GF-D8 (cell line): ENCODE data around the gene SGSH.
A peak's percentile ranks its signal among the peaks of the same experiment; 100 is the strongest.
"Not testable (repeated sequence)": the region's sequence is repeated elsewhere in the genome, so short reads cannot be mapped to it uniquely, and the experiment has no call there.

Source experiments
- DNase-seq: peaks from one replicate; lab custom pipeline; 2025; lab: John Stamatoyannopoulos, UW

Gene SGSH

DNA sequence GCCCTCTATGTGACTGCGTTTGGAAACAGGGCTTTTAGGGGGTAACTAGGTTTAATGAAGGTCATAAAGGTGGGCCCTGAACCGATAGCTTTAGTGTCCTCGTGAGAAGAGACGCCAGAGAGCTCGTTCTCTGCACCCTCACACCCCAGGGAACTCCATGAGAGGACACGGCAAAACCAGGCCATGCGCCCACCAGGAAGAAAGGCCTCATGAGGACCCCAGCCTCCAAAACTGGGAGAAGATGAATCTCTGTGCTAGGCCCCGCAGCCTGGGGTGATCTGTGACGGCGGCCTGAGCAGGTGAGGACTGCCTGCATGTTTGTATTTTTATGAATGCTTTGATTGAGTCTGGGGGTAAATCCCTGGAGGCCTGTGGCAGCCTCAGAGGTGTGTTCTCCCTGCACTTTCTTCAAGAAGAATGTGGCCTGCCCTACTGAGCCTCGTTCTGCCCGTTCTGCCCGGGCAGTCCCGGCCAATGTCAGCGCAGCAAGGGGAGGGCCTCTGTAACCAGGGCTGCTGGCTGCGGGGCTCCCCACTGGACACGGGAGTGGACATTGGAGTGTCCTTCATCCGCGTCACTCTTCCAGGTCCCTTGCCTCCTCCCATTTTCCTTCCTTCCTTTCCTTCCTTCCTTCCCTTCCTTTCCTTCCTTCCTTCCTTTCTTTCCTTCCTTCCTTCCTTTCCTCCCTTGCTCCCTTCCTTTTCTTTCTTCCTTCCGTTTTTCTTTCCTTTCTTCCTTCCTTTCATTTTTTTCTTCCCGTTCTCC, 33.7 kb upstream of the SGSH start:
- no peak for DNase-seq

DNA sequence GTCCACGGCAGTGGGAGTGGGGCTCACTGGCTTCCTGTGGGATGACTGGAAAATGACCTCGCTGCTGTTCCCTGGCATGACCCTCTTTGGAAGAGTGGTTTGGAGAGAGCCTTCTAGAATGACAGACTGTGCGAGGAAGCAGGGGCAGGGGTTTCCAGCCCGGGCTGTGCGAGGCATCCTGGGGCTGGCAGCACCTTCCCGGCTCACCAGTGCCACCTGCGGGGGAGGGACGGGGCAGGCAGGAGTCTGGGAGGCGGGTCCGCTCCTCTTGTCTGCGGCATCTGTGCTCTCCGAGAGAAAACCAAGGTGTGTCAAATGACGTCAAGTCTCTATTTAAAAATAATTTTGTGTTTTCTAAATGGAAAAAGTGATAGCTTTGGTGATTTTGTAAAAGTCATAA, 32.7 kb upstream of the SGSH start:
- DNase-seq: peak; percentile 13

DNA sequence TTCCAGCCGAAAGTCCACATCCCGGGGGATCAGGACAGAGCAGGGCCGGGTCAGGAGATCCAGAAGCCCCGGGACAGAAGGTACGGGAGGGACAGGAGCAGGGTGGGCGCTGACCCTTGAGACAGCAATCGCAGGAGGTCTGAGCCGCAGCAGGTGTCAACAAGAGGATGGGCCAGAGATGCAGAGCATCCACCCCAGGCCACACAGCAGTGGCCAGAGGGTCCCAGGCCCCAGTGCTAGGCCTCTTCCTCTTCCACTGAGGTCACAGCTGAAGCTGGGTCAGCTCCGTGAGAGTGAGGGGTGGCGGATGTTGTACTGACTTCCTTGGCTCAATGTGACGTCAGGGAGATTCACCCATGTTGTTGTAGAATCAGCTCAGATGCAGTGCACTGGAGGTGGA, 31.8 kb upstream of the SGSH start:
- DNase-seq: no peak

DNA sequence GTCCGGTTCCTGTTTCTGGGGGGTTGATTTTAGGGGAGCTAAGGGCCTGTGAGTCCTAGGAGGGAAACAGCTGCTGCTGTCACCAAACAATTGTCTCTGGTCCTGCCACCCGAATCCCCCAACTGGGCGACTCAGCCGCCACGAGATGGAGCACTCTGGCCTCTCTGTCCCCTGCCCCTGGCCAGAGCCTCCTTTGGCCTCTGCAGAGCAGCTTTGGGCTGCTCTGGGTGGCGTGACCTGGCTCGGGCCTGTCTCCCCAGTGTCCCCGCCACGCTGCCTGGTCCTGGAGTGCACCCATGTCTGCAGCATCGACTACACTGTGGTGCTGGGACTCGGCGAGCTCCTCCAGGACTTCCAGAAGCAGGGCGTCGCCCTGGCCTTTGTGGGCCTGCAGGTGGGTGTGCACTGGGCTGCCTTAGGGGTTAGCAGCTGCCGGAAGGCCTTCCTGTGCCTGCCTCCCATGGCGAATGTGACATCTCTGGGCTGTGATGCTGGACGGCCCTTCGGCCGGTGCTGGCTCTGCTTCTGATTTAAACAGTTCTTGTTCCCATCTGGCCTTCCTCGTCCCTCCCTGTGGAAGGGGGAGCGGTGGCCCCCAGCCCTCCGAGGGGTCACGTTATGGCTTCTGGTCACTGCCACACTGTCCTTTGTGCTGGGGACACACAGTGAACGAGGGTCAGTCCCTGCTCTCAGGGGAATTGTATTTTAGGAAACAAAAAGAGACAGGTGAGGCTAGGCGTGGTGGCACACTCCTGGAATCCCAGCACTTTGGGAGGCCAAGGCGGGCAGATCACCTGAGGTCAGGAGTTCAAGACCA, 29.0 kb upstream of the SGSH start:
- DNase-seq: no peak

DNA sequence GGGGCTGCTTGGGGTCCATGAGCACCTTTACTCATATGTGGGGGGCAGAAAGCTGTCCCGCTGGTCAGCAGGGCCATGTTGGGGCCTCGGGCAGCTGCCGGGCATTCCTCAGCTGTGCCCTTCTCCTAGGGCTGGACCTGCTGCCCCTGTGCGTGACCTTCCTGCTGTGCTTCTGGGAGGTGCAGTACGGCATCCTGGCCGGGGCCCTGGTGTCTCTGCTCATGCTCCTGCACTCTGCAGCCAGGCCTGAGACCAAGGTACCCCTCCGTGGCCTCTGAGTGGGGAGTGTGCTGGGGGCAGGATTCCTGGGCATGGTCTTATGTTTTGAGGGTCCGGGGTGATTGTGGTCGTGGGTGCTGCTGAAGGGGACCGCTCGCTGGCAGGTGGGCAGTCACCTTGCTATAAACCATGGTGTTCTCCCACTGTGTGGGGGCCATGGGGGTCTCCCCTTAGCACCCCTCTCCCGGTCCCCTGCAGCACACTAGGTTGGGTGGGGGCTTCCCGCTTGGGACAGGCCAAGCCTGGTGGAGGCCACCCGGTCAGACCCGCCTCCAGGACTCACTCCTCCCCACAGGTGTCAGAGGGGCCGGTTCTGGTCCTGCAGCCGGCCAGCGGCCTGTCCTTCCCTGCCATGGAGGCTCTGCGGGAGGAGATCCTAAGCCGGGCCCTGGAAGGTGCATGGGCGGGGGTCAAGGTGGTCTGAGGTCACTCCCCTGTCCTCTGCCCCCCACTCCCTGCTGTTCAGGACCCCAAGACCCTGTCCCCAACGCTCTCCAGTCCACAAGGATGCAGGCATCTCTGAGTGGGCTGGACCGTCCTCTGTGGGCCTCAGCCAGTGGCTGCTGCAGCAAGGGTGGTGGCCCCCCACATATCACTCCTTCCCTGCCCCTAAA, 28.1 kb upstream of the SGSH start:
- no peak for DNase-seq

DNA sequence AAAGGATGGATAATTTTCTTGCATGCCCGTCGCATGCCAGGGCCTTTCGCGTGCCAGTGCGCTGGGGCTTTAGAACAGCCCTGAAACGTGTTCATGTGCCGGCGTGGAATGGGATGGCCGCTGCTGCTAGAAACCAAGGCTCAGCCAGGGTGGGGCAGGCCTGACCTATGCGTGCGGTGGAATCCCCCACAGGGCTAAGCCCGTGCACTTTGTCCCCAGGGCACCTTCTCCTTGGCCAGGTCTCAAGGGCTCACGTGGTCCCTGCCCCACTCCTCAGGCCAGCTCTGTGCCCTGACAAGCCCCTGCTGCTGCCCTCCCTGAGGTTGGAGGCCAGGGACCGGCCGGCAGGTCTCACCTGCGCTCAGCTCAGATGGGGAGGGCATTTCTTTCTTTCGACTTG, 27.4 kb upstream of the SGSH start:
- no peak for DNase-seq

DNA sequence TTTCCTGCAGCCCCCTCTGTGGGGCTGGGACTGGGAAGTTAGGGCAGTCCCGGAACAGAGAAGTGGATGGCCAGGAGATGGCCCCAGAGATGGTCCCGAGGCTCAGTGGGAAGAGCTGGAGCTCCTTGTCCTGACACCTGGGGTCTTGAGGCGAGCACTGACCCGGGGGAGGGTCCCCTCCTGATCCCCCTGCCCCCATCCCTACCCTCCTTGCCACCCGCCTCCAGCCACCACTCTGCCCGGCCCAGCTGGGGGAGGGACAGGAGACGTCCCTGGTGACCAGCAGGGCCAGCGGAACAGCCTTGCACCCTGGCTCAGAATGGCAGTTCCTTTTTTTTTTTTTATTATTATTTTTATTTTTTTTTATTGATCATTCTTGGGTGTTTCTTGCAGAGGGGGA, 26.6 kb upstream of the SGSH start:
- no peak for DNase-seq

DNA sequence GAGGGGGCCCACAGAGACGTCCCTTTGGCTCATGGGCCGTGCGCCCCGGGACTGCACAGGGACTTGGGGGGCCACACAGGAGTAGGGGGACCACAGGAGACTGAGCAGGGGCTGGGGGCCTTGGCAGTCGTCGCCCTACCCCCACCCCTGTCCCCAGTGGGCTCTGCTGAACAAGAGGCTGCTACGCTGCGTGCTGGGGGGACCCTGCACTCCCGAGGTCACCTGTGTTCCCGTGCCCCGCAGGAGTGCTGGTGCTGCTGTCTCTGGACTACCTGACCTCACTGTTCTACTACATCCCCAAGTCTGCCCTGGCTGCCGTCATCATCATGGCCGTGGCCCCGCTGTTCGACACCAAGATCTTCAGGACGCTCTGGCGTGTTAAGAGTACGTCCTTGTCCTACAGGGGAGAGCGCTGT, 26.1 kb upstream of the SGSH start:
- DNase-seq: no peak

DNA sequence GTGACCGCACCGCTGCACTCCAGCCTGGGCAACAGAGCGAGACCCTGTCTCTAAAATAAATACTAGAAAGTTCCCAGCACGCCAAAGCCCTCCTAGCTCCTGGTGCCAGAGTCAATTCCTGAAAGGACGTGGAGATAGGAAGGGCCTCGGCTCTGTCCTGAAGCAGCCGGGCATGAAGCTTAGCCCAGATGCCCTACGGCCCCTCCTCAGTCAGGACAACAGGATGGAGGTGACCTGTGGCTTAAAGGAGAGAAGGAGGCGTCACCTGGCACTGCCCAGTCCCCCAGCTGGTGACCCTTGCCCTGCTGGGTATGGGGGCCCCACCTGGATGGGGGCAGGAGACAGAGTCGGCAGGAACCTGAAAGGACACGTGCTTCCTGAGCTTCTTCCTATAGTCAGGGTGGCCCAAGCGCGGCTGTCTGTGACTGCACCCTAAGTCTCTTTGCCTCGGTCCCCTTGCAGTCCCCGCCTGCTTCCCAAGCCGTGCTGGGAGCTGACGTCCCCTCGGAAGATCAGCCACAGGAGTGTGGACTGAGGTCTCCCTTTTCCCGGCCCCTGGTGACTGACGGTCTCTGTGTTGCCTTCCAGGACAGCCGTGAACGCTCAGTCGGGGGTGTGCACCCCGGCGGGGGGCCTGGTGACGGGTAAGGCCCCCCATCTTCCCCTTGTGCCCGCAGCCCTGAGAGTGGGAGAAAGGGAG, 25.6 kb upstream of the SGSH start:
- no peak for DNase-seq

DNA sequence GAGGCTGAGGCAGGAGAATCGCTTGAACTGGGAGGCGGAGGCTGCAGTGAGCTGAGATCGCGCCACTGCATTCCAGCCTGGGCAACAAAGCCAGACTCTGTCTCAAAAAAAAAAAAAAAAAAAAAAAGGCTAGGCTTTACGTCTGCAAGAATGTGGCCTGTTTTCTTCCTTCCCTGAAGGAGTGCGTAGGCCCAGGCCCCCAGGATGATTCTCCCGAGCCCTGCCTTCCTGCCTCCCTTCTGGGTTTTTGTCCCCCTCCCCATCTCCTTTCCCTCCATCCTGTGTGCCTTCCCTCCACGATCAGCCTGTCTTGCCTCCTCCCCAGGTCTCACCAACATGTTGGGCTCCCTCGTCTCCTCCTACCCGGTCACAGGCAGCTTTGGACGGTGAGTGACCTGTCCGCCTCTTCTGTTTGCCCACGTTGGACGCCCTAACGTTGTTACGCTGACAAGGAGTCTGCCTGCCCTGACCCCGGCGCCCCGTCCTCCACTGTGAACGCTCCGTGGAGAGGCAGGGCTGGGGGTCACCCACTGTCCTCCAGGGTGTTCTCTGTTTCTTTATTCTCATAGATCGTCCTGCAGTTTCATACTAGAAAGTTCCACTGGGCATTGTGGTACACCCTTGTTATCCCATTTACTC, 24.9 kb upstream of the SGSH start:
- no peak for DNase-seq

DNA sequence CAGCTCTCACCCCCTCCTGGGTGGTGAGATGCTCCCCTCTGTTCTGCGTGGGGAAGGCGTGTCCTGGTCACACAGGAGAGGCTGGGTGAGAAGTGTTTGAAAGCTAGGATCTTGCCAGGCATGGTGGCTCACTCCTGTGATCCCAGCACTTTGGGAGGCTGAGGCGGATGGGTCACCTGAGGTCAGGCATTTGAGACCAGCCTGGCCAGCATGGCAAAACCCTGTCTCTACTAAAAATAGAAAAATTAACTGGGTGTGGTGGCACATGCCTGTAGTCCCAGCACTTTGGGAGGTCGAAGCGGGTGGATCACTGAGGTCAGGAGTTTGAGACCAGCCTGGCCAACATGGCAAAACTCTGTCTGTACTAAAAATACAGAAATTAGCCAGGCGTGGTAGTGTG, 24.3 kb upstream of the SGSH start:
- DNase-seq: not testable (repeated sequence)

DNA sequence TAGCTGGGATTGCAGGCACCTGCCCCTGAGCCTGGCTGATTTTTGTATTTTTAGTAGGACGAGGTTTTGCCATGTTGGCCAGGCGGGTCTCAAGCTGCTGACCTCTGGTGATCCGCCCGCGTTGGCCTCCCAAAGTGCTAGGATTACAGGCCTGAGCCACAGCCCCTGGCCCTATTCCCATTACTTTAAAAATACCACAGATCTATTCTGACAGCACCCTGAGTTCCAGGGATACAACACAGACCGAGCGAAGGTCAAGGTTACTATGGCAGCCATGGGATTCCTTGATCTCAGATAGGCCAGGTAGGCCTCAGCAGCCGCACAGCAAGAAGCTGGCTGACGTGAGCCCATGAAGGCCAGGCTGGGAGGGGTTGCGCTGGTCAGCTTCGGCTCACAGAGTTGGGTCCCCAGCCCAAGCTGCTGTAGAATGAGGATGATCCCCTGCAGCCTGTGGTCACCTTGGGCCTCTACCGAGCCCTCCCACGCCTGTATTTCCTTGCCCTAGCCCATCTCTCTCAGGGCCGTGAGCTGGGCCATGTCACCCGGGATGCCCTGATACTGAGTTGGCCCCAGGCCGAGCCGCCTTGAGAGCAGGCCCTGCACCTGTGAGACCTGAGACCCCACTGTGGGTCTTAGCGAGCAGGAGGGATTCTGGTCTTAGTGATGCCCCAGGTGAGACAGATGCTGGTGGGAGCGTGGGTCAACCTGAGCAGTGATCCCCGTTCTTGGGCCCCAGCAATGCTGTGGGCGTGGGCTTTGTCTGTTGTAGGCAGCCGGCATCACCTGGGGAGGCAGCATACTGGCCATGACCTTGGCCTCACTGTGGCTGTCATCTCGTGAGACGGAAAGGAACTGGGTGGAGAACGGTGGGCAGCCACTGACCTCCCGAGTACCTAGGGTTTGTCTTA, 23.6 kb upstream of the SGSH start:
- no peak for DNase-seq

DNA sequence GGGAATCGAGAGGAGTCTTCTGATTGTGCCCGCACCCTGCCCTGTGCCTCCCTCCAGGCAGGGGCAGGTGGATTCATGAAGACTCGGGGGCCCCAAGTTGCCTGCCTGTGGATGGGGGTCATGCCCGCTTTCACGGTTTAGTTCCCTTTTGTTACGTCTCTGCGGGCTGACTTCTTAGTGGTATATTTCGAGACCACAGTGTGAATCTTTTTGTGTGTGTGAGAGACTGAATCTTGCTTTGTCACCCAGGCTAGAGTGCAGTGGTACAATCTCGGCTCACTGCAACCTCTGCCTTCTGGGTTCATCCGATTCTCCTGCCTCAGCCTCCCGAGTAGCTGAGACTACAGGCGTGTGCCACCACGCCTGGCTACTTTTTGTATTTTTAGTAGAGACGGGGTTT, 22.4 kb upstream of the SGSH start:
- no peak for DNase-seq

DNA sequence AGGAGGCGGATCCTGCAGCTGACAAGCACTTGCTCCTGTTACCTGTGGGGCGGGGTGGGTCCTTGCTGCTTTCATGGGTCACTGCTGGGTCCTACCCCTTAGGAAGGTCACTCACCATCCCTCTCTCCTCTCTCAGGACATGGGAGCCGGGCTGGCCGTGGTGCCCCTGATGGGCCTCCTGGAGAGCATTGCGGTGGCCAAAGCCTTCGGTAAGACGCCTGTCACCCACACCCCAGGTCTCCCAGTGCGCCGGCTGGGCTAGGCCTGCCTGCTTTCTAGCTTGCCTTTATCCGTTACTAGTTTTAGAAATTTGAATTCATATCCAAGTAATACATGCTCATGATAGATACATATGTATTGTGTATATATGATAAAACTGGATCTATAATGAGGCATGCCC, 17.3 kb upstream of the SGSH start:
- DNase-seq: no peak

DNA sequence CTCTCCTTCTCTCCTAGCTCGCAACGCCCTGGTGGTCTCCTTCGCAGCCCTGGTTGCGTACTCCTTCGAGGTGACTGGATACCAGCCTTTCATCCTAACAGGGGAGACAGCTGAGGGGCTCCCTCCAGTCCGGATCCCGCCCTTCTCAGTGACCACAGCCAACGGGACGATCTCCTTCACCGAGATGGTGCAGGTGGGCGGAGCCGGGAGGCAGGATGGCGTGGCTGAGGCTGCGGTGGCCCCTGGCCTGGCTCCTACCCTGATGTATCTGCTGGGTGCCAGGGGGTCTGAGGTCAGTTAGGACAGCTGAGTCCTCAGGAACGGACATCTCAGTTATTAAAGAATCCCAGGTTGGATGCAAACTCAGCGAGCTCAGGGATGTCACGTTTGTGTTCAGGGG, 16.8 kb upstream of the SGSH start:
- DNase-seq: no peak

DNA sequence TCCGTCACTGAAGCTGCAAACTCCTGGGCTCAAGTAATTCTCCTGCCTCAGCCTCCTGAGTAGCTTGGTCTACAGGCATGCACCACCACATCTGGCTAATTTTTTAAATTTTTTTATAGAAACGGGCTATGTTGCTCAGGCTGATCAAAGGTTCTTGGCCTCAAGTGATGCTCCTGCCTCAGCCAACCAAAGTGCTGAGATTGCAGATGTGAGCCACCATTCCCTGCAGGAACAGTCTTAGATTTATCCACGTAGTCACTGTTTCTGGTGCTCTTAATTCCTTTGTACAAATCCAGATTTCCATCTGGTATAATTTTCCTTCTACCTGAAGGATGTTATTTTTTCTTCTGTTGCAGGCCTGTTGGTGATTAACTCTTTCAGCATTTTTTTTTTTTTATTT, 13.1 kb upstream of the SGSH start:
- DNase-seq: no peak

DNA sequence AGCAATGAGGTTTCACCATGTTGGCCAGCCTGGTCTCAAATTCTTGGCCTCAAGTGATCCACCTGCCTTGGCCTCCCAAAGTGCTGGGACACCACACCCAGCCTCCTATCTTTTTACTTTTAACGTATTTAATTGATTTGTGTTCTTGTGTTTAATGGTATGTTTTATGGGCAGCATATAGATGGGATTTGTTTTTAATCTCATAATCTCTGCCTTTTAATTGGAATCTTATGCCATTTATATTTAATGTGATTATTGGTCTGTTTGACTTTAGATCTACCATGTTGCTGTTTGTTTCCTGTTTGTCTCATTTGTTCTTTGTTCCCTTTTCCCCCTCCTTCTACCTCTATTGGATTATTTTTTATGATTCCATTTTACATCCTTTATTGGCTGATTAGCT, 12.3 kb upstream of the SGSH start:
- DNase-seq: no peak

DNA sequence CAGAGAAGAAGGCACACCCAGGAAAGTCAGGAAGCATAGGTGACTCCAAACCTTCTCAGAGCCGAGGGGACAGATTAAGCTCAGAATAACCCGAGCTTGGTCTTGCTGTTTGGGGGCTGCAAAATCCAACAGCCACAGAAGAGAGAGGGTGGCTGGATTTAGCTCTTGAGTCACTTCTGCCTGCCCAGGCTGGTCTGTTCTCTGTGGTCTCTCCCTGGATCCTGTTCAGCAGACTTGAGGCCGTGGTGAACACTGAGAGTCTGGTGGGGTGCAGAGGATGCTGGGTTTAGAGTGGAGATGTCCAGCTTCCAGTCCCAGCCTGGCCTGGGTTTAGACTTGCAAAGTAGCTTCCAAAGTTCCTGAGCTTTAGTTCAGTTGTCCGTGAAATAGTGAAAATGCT, 8.9 kb upstream of the SGSH start:
- DNase-seq: no peak

DNA sequence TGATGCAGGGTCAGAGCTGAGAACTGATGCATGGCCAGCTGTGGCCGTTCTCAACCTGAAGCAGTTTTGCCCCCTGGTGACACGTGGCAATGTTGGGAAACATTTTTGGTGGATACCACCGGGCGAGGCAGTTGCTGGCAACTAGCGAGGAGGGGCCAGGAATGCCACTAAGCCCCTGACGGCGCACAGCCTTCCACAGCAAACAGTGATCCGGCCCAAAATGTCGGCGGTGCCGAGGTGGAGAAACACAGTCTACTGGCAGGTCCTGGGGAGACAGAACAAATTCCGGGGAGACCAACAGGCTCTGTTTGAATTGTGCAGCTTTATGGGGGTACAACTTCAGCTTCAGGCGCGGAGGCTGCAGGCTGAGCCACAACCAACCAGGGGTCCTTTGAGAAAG, 8.3 kb upstream of the SGSH start:
- DNase-seq: no peak

DNA sequence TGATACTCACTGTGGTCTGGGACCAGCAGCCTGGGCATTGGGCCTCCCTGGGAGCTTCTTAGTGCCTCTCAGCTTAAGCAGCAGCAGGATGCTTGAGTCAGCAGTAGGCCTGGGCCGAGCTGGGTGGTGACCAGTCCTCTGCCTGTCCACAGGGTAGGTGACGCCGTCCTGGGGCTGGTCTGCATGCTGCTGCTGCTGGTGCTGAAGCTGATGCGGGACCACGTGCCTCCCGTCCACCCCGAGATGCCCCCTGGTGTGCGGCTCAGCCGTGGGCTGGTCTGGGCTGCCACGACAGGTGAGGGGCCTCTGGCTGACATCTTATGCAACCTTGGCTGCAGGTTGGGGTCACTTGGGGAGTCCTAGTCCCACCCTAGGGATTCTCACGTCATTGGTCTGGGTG, 7.5 kb upstream of the SGSH start:
- no peak for DNase-seq
